Measurements from ENCODE around the gene PLCH2.

PLCH2 gene

DNA sequence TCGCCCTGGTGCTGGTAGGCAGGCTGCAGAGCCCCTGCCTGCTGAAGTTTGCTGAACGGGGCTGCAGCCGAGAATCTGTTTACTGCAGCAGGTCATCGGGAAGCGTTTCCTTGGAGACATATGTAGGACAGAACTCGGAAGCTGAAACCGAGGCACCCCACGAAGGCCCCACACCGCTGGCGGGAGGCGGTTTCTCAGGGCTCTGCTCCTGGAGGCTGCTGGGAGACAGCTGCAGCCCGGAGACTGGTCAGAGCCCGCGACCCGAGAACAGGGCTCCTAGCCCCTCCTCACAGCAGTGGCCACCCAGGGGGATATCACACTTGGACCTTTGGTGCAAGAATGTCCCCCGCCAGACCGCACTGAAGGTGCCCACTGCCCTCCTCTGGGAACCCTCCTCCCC is 12.7 kb upstream of the PLCH2 start:
- DNase-seq, result no peak

DNA sequence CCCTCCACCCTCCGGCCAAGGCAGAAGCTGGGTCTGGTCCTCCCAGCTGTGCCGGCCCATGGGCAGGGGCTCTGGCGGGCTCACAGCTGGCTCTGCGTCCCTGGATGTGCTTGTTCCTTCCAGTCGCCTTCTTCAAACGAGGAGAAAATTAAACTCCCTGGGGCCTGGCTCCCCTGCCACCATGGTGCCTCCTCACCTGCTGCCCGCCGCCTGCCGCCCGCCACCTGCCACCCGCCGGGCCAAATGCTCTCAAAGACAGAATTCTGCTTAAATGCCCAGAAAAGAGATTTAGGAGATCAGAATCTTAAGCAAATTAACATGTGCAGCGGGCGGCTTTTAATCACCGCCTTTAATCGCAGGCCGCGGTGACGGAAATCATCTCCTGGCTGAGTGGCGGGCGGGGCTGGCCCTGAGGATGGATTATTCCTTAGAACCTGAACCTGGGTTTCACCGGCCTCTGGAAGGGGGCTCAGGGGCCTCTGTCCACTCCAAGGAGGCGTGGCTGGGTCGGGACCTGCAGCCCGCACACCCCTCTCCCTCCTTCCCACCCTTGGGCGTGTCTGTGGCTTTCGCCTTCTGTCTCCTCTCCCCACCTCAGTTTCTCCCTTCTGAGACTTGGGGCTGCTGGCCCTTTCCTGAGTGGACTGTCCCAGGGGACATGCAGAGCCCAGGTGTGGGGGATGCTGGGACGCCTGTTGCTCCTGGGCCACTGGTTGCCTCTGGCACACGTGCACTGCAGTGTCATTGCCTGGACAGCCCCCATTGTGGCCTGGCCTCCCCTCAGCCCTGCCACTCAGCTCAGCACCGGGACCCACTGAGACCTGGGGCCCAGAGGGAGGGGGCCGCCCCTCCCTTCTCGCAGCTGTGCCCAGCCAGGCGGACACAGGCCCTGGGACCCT is 10.5 kb upstream of the PLCH2 start:
- no peak for DNase-seq

DNA sequence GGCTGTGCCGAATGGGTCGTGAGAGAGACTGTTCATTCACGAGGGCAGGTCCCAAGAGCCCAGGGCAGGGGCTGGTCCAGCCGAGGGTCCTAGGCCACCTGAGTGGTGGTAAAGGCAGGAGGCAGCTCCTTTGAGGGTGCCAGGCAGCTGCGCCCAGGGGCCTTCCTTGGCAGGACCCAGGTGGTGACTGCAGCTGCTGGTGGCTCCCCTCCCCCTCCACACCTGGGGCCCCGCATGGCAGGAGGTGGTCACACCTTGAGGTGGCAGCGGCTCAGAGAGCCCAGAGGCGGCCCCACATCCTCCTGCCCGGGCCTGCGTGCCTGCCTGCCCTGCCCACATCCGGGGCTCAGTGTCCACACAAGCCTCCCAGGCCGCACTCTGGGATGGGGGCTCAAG is 9.8 kb upstream of the PLCH2 start:
- DNase-seq, result no peak

DNA sequence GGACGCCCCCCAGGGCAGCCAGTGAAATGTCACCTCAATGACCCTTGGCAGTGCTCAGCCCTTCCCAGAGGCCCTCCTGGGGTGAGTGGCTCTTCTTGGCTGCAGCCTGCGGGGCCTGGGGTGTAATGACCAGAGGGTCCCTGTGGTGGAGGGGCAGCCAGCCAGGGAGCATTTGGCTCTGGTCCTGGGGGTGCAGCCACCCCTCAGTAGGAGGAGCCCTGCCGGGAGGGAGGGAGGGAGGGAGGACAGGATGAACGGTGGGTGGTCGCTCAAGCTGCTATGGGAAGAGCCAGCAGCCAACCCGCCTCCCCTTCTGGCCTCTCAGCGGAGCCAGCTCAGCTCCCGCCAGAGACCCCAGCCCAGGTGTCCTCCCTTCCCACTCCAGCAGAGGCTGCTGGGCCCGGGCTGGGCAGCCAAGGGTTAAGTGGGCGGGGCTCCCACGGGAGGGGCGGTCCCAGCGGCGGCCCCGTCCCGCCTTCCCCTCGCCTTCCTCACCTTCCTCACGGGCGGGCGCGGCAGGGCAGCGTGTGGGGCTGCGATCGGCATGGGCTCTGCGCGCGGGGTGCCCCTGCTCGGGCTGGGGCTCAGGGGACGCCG is 9.0 kb upstream of the PLCH2 start:
- no peak for DNase-seq

DNA sequence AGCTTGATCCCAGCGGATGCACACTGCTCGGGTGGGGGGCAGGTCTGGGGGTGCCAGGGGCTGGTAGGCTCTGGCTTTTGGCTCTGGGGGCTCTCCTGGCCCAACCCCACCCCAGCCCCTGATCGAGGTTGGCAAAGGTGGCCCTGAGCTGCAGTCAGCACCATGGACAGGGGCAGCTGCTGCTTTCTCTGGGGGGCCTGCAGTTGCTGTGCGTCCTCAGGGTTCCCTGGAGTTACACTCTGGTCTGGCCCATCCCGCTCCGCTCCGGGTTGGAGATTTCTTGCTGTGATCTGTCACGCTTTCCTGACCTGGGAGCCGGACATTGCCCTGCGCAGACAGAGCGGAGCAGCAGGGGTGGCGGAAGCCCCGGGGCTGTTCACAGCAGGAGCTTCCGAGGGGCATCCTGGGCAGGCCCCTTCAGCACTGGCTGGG is 8.0 kb upstream of the PLCH2 start:
- DNase-seq, result no peak

DNA sequence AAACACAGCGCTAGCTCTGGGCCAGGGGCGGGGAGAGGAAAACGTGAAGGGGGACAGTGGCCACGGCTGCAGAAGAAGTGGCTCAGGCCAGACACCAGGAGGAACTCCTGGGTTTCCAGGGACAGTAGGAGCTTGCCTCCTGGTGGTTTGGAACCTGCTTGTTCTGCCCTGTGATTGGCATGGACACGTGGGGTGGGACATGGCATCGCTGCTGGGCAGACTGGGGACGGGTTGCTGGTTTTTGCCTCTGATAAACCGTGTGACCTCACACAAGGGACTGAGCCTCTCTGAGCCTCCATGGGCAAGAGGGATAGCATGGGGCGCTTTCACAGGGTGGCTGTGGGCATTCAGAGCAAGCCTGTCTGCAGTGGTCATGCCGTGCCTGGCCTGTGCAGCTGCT is 7.5 kb upstream of the PLCH2 start:
- no peak for DNase-seq

DNA sequence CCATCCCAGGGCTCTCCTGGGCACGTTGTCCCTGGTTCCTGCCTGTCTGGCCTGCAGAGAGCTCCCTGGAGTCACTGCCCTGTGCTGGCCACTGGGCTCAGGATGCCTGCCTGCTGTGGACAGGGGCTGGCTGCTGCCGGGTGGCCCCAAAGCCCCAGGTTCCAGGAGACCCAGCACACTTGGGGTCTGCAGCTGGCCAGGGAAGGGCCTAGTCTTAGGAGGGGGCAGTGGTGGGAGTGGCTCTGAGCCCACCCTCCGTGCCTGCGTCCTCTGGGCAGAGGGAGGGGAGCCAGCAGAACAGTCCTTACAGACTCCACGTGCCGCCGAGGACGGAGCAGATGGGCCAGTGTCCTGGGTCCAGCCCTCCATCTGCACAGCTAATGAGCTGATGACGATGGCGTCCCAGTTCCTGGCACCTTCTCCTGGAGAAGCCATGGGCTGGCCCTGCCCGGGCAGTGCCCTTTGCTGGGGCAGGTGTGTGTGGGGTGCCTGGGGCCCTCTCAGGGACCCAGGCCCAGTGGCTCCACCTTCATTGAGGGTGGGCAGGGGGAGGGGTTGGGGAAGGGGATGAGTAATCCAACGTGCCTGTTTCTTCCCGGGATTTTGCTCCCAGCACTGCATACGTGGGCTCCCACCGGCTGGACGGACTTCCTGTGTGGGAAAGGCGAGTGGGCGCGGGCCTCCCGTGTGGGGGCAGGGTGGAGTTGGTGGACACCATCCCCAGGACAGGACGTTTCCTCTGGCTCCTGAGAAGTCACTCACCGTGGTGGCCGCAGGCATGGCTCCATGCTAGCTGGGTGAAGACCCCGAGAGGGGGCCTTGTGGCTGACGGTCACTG is 6.8 kb upstream of the PLCH2 start:
- no peak for DNase-seq

DNA sequence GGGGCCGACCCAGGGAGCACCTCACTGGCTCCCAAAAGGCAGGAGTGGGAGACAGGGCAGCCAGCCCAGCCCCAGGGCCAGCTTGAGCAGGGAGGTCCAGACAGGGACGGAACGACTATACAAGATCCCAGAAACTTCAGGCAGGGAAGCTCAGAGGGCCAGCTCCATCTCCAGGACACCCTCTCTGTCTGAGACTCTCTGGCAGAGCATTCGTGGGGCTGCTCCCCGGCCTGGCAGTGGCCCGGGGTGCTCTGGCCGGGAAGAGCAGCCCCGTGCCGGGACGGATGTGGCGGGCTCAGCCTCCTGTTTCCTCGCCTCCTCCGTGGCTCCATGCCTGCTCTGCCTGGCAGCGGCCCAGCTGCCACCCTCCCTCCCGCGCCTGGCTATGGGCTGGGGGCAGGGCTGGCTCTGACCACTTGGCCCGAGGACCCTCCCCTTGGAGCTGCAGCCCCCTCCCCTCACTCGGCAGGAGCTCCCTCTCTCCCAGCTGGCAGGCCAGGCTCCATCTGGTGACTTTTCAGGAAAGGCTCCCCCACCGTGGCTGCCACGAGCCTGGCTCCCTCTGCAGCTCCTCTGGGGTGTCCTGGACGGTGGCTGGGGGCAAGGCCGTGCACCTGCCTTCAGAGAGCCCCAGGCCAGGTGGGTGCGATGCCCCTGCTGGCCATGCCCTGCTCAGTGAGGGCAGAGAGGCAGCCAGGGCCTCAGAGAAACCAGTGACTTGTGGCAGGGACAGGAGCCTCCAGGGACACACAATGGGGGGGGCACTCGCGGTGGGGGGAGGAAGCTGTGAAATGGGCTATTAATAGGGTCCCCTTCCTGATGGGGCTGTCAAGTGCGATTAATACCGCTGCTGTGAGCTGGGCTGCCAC is 5.6 kb upstream of the PLCH2 start:
- no peak for DNase-seq

DNA sequence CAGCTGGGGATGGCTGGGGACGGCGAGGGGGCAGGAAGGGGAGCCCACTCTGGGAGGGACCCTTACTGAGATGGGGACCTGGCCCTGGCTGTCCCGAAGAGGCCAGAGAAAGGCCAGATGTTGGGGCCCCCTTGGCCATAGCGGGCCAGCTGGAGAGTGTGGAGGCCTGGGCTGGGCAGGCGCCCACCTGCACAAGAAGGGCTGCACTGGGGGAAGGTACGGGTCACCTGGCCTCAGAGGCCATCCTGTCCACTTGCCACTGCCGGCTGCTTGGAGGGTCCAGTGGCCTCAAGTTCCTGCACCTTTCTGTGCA is 5.0 kb upstream of the PLCH2 start:
- DNase-seq, result no peak

DNA sequence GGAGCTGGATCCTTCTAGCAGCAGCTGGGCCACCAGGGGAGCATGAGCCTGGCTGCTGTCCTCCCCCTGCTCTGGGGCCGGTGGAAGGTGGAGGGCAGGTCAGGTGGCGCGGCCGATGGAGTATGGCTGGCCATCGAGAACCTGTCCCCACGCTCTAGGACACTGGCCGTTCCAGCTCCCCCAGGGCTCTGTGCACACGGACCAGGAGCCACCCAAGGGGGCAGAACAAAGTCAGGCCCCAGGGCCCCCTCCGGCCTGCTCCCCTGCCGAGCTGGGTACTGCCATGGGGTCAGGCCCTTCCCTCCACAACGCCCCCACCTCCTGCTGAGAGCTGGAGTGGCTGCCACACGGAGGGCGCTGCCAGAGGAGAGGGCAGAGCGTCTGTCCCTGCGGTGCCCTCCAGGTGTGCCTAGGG is 4.5 kb upstream of the PLCH2 start:
- no peak for DNase-seq

DNA sequence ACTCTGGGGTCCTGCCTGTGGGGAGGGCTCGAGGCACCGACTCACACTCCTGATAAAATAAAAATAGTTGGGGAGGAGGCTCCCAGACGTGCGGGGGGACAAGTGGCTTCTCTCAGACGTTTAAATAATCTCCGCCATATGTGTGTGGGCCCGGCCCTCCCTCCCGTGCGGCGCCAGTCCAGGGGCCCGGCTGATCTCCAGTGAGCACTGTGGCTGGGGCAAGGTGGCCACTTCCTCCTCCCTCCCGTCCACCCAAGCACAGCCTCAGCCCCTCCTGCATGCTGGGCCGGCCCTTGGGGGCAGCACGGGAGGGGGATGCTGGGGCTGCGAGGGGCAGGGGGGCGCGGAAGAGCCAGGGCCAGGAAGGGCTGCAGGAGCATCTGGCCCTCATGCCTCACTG is 4.0 kb upstream of the PLCH2 start:
- no peak for DNase-seq

DNA sequence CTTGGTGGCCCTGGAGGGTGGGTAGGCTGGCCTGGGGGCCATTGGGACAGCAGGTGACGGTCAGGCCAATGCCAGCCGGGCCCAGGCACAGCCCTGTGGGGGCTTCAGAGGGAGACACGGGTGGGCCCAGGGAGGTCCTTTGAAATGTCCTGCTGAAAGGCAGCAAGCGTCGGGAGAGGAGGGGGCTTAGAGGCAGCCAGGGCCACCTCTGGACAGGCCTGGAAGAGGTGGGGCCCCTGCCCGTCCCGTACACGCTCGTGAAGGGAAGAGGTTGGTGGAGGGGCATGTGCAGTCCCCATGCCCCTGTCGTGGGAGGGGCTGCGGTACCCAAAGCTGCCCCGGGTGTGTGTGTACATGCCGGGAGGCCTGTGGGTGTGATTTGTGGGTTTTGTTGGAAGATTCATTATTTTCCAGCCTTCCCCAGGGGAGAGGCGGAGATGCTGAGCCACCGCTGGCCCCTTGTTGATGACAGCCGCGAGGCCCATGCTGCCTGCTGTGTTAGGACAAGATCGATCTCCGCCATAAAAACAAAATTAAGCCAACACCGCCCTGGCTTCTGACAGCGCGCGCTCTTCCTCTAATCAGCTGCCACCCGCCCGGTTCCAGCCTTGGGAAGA is 3.4 kb upstream of the PLCH2 start:
- no peak for DNase-seq

DNA sequence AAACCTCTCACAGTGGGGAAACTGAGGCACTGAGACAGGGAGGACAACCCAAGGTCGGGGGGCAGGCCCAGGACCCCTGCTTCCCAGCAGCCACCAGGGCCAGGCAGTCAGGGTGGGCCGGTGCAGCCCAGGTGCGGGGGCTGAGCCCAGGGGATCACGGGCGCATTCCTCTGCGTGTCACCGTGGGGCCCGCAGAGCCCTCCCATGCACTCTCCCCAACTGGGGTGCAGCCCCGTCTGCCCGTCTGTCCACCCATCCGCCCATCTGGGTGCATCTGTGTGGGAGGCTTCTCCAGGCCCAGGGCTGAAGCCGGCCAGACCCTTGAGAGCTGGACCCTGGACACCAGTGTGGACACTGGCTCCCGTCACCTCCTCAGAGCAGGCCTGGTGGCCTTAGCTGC is 2.9 kb upstream of the PLCH2 start:
- no peak for DNase-seq

DNA sequence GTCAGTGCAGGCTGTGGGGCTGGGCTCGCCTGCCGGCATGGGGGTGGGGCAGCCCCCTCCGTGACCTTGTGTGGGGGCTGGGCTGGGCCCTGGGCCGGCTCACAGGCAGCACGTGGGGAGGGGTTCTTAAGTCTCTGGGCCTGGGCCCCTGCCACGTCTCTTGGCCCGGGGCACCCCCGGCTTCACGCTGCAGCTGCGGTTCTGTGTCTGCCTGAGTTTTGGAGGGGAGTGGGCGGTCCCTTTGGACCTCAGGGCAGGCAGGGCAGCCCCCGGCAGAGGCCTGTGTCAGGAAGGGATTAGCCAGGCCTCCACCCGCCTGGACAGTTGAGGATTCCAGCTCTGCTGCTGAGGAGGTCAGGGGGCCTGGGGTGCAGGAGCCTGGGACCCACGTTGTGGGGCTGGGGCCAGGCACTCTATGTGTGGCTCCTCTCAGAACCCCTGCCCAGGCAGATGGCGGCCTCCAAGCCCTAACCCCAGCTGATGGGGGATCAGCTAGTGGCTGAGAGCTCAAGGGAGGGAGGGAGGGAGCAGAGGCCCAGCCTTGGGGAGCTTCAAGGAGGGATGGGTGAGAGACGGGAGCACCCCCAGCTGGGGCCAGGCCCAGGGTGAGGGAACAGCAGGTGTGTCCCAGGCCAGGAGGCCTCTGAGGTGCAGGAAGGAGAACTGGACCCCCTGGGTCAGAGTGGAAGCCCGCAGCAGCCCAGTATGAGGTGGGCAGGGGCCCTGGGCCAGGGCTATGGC is 1.8 kb upstream of the PLCH2 start:
- no peak for DNase-seq

DNA sequence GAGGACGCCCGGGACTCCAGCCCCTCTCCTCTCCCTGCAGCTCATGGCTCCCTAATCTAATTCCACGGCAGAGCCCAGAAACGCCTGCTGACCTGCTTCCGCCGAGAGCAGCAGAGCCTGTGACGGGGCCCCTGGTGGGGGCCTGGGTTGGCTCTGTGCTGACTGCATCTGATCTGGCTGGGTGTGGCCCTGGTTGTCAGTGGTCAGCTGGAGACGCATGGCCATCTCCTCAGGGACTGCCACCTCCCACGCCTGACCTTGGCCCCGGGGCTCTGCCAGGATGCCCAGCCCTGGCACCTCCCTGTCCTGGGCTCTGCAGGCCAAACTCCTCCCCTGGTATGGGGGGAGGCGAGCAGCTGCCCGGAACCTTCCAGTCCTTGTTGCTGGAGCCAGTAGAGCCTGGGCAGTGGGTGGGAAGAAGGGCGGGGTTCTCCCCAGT is 1.1 kb upstream of the PLCH2 start:
- no peak for DNase-seq

DNA sequence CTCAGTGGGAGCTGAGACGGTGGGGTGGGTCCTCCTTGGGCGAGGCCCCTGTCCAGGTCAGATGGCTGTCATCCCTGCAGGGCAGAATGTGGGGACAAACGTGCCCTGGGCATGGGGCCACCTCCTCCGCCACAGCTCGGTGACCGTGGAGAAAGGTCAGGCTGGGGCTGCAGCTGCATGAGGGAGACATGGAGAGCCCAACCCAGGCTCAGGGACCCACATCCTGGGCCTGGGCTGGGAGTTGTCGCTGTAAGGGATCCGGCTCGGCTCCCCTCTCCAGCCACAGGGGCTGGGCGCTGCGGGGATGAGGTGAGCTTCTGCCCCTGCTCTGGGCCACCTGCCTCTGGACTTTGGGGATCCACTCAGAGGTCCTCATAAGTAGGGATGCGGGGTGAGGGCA is 518 bp upstream of the PLCH2 start:
- no peak for DNase-seq

DNA sequence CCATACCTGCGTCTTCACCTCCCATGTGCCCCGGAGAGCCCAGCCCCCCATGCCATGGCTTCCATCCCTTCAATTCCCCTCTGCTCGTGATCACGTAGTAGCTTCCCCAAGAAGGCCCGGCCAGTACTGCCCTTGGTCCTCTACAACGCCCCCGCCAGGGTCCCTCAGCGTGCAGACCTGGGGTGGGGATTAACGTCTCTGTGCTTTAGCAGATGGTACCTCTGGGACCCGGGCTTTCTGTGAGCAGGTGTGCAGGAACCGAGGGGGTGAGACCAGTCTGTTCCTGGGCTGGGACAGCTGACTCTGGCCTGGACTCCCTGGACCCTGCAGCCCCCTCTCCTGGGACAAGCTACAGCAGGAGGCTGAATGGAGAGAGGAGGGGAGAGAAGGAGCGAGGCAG is 1.2 kb downstream of the PLCH2 start:
- DNase-seq, result no peak

DNA sequence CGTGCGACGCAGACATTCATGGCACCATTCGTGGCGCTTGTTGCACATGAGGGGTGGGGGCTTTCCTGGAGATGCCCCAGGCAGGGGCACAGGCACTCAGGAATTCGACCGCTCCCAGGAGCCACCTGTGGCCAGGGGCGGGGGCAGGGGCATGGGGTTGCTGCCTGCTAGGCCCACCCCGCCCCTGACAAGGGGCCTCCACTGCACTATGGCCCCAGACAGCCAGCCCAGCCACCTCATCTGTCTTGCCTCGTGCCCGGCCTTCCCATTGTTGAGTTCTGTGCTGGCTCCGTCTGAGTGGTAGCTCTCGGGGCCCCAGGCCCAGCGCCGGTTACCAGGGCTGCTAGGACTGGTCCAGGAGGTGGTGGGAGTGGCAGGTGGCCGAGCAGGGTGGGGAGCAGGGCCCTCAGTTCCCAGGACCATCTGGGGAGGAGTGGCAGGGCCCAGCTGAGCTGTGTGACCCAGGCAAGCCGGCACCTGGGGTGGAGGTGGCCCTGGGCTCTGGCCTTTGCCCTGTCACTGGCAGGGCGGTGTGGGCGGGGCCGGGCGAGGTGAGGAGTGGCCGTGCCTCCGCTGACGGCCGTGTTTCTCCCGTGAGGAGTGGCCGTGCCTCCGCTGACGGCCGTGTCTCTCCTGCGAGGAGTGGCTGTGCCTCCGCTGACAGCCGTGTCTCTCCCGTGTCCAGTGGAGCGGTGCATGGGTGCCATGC is 1.9 kb downstream of the PLCH2 start:
- DNase-seq, result no peak

DNA sequence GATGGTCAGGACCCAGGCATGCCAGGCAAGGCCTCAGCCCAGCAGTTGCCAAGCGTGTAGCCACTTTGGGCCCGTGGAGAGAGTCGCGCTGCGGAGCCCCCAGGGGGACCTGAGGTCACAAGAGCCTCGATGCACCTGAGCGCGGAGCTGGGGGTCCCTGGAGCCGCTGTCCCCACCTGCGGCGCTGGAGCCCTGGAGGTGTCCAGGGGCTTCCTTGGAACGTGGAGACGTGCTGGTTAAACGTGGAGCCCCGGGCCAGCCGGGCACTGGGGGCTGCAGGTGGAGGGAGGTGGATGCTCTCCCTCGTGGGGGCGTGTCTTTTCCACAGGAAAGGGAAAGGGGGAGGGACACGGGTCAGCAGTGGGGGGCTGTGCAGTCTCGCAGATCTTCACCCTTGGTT is 3.1 kb downstream of the PLCH2 start:
- DNase-seq, result no peak

DNA sequence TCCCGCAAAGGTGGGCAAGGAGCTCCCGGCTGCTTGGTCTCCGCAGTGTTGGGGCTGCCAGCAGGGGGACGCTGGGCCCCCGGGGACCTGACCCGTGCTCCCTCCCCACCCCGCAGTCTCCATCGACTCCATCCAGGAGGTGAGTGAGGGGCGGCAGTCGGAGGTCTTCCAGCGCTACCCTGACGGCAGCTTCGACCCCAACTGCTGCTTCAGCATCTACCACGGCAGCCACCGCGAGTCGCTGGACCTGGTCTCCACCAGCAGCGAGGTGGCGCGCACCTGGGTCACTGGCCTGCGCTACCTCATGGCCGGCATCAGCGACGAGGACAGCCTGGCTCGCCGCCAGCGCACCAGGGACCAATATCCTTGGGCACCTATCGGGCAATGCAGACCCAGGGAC is 3.5 kb downstream of the PLCH2 start:
- DNase-seq, result no peak

All from NCI-H187 treated with DMSO at 0.1 percent for 48 hours (cell line).